Measurements from ENCODE around the gene ZNF761.

DNA sequence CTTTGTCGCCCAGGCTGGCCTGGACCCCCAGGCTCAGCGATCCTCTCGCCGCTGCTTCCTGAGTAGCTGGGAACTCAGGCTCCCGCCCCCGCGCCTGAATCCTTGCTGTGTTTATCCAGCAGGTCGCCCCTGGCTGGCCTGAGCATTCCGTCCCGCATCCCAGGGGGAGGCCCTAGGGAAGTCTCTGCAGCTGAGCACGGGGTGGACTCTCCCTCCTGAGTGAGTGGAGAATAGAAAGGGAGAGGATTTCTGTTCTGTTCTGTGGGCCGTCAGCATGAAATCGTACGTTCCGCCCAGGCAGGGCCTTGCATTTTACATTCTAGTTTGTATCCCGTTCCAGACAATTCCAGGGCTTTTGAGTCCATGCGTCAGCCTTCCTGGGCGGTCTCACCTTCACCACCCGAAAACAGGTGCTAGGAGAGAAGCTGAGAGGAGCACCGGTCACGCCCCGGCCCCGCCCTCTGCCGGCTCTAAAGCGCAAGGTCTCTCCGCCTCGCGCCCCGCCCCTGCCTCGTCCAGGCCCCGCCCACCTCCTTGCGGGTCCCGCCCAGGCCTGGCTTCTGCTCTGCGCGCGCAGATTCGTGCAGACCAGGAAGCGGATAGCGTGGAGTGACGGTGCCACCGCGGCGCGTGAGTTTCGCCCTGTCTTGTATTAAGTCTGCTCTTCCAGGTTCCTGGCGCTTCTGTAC is at the start of gene ZNF761:
- TF ChIP-seq, protein P1, sequence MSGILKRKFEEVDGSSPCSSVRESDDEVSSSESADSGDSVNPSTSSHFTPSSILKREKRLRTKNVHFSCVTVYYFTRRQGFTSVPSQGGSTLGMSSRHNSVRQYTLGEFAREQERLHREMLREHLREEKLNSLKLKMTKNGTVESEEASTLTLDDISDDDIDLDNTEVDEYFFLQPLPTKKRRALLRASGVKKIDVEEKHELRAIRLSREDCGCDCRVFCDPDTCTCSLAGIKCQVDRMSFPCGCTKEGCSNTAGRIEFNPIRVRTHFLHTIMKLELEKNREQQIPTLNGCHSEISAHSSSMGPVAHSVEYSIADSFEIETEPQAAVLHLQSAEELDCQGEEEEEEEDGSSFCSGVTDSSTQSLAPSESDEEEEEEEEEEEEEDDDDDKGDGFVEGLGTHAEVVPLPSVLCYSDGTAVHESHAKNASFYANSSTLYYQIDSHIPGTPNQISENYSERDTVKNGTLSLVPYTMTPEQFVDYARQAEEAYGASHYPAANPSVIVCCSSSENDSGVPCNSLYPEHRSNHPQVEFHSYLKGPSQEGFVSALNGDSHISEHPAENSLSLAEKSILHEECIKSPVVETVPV (CRISPR knock-in tag; IDR thresholded peaks at IDR 0.05) = no peak
- TF ChIP-seq, protein P2, sequence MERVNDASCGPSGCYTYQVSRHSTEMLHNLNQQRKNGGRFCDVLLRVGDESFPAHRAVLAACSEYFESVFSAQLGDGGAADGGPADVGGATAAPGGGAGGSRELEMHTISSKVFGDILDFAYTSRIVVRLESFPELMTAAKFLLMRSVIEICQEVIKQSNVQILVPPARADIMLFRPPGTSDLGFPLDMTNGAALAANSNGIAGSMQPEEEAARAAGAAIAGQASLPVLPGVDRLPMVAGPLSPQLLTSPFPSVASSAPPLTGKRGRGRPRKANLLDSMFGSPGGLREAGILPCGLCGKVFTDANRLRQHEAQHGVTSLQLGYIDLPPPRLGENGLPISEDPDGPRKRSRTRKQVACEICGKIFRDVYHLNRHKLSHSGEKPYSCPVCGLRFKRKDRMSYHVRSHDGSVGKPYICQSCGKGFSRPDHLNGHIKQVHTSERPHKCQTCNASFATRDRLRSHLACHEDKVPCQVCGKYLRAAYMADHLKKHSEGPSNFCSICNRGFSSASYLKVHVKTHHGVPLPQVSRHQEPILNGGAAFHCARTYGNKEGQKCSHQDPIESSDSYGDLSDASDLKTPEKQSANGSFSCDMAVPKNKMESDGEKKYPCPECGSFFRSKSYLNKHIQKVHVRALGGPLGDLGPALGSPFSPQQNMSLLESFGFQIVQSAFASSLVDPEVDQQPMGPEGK (CRISPR knock-in tag; IDR thresholded peaks at IDR 0.05; ENCODE audit: borderline replicate concordance) = no peak
- TF ChIP-seq ZNF70 (CRISPR knock-in tag; IDR thresholded peaks at IDR 0.05) (no peak), ZC3H10 (CRISPR knock-in tag; IDR thresholded peaks at IDR 0.05) (no peak), ZNF8 (CRISPR knock-in tag; IDR thresholded peaks at IDR 0.05) (no peak), ARNTL (CRISPR knock-in tag; IDR thresholded peaks at IDR 0.05; ENCODE audit: borderline replicate concordance, low read depth) (no peak), ZFP3 (CRISPR knock-in tag; IDR thresholded peaks at IDR 0.05) (no peak), ZNF565 (CRISPR knock-in tag; conservative IDR thresholded peaks at IDR 0.05; ENCODE audit: low read depth) (no peak), TOX (CRISPR knock-in tag; IDR thresholded peaks at IDR 0.05; ENCODE audit: borderline replicate concordance) (no peak), CSDC2 (CRISPR knock-in tag; IDR thresholded peaks at IDR 0.05) (no peak), SNAI2 (CRISPR knock-in tag; IDR thresholded peaks at IDR 0.05) (no peak)
- TF ChIP-seq, protein P3, sequence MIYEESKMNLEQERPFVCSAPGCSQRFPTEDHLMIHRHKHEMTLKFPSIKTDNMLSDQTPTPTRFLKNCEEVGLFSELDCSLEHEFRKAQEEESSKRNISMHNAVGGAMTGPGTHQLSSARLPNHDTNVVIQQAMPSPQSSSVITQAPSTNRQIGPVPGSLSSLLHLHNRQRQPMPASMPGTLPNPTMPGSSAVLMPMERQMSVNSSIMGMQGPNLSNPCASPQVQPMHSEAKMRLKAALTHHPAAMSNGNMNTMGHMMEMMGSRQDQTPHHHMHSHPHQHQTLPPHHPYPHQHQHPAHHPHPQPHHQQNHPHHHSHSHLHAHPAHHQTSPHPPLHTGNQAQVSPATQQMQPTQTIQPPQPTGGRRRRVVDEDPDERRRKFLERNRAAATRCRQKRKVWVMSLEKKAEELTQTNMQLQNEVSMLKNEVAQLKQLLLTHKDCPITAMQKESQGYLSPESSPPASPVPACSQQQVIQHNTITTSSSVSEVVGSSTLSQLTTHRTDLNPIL (CRISPR knock-in tag; IDR thresholded peaks at IDR 0.05; ENCODE audit: low read depth) = no peak
- TF ChIP-seq, protein P4, sequence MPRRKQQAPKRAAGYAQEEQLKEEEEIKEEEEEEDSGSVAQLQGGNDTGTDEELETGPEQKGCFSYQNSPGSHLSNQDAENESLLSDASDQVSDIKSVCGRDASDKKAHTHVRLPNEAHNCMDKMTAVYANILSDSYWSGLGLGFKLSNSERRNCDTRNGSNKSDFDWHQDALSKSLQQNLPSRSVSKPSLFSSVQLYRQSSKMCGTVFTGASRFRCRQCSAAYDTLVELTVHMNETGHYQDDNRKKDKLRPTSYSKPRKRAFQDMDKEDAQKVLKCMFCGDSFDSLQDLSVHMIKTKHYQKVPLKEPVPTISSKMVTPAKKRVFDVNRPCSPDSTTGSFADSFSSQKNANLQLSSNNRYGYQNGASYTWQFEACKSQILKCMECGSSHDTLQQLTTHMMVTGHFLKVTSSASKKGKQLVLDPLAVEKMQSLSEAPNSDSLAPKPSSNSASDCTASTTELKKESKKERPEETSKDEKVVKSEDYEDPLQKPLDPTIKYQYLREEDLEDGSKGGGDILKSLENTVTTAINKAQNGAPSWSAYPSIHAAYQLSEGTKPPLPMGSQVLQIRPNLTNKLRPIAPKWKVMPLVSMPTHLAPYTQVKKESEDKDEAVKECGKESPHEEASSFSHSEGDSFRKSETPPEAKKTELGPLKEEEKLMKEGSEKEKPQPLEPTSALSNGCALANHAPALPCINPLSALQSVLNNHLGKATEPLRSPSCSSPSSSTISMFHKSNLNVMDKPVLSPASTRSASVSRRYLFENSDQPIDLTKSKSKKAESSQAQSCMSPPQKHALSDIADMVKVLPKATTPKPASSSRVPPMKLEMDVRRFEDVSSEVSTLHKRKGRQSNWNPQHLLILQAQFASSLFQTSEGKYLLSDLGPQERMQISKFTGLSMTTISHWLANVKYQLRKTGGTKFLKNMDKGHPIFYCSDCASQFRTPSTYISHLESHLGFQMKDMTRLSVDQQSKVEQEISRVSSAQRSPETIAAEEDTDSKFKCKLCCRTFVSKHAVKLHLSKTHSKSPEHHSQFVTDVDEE (CRISPR knock-in tag; IDR thresholded peaks at IDR 0.05) = no peak

All from SK-N-SH treated with all-trans-retinoic acid at 6 μM for 48 hours (cell line).